HG03280 (cell line): ENCODE measurements around the gene IRGM.
"Not testable (repeated sequence)": the region's sequence is repeated elsewhere in the genome, so short reads cannot be mapped to it uniquely, and the experiment has no call there.

Experiments
- ATAC-seq: cut with Tn5 transposase; IDR thresholded peaks from one replicate; pipeline ENCODE4 v1.9.1; 2021; ENCODE audit warnings: mild to moderate bottlenecking, moderate library complexity; ENCODE audit not compliant: unreplicated experiment

The IRGM gene

GRCh38 chr5:150846308-150846653 is at the start of gene IRGM:
IRGM (plus strand) TSS chr5:150846521; CDS start chr5:150848124, 1,603 bp downstream.
- not testable (repeated sequence) for ATAC-seq

- no peak for ATAC-seq
Observed at GRCh38 chr5:150797384-150797783, 48.9 kb upstream of the IRGM start.

- no peak for ATAC-seq
Observed at GRCh38 chr5:150801117-150801927, 45.0 kb upstream of the IRGM start.

GRCh38 chr5:150804388-150804787 is 41.9 kb upstream of the IRGM start:
- ATAC-seq: no peak

GRCh38 chr5:150809363-150809762 is 37.0 kb upstream of the IRGM start:
- no peak for ATAC-seq

GRCh38 chr5:150815010-150815409 is 31.3 kb upstream of the IRGM start:
- ATAC-seq: no peak

- no peak for ATAC-seq
Observed at GRCh38 chr5:150816946-150817345, 29.4 kb upstream of the IRGM start.

- ATAC-seq: no peak
Observed at GRCh38 chr5:150829744-150830143, 16.6 kb upstream of the IRGM start.

GRCh38 chr5:150831821-150832220 is 14.5 kb upstream of the IRGM start:
- not testable (repeated sequence) for ATAC-seq

- ATAC-seq: no peak
Observed at GRCh38 chr5:150836064-150836463, 10.3 kb upstream of the IRGM start.

- ATAC-seq: no peak
Observed at GRCh38 chr5:150836703-150837102, 9.6 kb upstream of the IRGM start.

GRCh38 chr5:150845185-150845859 is 999 bp upstream of the IRGM start:
- not testable (repeated sequence) for ATAC-seq

- peak; percentile 89 for ATAC-seq
Observed at GRCh38 chr5:150846654-150847333, 473 bp downstream of the IRGM start.

- no peak for ATAC-seq
Observed at GRCh38 chr5:150847334-150847695, 994 bp downstream of the IRGM start.

GRCh38 chr5:150848271-150848670 is 1.9 kb downstream of the IRGM start:
- ATAC-seq: no peak

GRCh38 chr5:150851039-150851438 is 4.7 kb downstream of the IRGM start:
- ATAC-seq: no peak

GRCh38 chr5:150853561-150853960 is 7.2 kb downstream of the IRGM start:
- no peak for ATAC-seq

GRCh38 chr5:150856700-150857099 is 10.4 kb downstream of the IRGM start:
- ATAC-seq: not testable (repeated sequence)

GRCh38 chr5:150860246-150860821 is 14.0 kb downstream of the IRGM start:
- ATAC-seq: no peak

- ATAC-seq: no peak
Observed at GRCh38 chr5:150862070-150862469, 15.7 kb downstream of the IRGM start.

GRCh38 chr5:150879358-150879757 is 33.0 kb downstream of the IRGM start:
- no peak for ATAC-seq
